GM04504 (cell line): Measurements from ENCODE around the gene VMAC.
"Not testable (repeated sequence)": the region's sequence is repeated elsewhere in the genome, so short reads cannot be mapped to it uniquely, and the experiment has no call there.

Experiments used
- DNase-seq: peaks from one replicate; pipeline ENCODE4 v3.0.0-alpha.2; 2012; ENCODE audit warnings: low read depth

The VMAC gene

DNA sequence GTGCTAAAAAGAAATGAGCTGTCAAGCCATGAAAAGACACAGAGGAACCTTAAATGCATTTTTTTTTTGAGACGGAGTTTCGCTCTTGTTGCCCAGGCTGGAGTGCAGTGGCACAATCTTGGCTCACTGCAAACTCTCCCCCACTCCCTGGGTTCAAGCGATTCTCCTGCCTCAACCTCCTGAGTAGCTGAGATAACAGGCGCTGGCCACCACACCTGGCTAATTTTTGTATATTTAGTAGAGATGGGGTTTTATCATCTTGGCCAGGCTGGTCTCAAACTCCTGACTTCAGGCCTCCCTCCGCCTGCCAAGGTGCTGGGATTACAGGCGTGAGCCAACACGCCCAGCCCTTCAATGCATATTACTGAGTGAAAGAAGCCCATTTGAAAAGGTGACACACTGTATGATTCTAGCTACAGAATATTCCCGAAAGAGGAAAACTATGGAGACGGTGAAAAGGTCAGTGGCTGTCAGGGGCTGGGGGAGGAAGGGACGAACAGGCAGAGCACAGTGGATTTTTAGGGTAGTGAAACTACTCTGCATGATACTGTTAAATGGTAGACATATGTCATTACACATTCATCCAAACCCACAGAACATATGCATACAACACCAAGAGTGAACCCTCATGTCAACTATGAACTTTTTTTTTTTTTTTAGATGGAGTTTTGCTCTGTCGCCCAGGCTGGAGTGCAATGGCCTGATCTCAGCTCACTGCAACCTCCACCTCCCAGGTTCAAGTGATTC, 20.4 kb upstream of the VMAC start:
- not testable (repeated sequence) for DNase-seq

DNA sequence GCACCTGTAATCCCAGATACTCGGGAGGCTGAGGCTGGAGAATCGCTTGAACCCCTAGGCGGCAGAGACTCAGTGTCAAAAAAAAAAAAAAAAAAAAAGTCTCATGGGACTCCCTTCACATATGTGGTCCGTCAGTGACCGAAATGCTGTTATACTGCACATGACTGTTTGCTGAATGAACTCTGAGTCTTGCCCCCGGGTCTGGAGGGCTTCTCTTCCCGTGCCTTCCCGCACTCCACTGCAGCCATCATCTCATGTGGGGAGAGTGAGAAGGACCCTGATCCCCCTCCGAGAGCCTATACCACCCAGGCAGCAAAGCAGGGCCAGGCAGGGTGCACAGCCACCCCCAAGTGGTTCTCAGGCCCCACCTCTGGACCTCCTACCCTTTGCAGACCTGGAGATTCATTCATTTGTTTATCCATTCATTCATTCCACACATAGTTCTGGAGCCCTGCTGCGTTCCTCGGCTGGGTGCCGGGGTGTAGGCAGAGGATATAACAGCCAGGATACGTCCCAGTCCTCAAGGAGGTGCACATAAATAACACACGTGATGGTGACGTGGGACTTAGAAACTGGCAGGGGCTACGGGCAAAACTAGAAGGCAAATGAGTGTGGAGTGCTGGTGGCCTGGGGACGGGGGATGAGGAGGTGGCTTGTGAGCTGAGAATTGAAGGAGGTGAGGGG, 15.2 kb upstream of the VMAC start:
- DNase-seq = no peak

DNA sequence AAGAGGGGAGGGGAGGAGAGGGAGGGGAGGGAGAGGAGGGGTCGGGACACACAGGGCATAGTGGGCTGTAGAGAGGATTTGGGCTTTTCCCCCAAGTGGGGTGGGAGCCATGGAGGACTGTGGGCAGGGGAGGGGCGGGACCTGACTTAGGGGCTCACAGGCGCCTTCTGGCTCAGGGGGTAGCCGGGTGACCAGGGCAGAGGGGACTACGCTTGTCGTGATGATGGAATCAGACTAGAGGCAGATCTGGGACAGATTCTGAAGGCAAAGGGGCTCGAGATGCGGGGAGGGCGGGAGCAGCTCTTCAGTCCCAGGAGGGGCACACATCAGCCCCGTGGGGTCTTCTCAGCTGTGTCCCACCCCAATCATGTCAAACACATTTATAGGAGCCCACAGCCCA, 14.6 kb upstream of the VMAC start:
- DNase-seq = no peak

DNA sequence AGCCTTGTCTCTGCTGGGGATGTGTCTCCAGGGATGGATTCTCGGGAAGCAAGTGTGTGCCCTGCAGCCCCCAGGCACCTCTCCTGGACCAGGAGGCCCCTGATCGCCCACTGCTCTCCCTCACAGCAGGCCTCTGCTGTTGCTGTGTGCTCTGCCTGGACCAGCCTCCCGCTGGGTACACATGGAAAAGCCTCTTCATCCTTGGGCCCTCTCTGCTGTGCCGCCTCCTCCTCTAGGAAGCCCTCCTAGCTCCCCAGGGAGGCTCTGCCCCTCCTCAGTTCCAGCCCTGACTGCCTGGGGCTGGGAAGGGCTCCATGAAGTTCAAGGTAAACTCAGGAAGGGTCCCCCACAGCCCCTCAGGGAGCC, 13.1 kb upstream of the VMAC start:
- no peak for DNase-seq

DNA sequence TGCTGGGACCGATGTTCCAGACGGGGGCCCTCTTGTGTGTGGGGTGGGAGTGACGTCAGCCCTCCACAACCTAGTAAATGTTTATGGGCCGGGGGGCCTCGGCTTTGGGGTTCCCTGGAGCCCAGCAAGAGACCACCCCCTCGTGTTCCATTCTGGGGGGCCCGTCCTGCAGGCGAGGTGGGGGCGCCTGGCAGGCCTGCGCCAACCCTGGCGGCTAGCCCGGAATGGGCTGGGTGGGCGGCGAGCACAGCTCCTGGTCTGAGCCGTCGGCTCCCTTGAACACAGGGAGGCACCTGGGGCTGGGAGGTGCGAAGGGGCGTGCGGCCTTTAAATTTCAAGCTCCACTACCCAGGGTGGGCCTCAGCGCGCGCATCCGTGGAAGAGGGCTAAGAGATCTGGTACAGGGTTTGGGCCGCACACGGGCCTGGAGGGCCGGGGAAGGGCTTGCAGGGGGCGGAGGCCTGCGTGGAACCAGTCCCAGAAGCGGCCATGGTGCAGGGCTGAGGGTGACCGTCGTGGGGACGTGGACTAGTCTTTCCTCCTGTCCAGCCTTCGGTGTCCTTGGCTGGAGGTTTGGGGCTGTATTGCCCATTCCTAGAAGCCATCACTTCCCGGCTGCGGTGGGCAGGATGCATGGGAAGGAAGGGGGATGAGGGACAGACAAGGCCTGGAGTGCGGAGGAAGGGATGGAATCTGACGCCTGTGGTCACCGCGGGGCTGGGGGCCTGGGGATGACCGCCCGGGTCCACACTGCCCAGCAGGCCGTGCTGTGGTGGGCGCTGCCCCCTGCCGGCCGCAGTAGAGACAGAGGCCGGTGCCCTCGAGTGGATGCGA, 12.5 kb upstream of the VMAC start:
- DNase-seq = no peak

DNA sequence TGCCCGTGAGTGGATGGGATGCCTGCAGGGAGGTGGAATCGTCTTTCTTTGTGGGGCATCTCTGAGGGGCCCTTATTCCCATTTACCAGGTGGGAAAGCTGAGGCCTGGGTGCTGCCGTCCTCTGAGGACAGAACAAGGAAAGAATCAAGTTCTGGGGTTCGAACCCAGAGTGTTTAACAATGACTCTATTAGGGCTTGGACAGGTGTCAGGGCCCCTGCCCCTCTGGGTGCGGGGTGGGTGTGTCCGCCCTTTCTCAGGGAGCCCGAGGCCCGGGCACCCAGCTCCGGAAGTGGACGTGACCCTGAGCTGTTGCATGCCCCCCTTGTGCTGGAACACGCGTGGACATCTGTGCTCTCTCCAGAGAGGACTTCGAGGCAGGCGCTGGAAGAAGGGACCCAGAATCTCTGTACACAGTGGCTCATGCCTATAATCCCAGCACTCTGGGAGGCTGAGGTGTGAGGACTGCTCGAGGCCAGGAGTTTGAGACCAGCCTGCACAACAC, 11.8 kb upstream of the VMAC start:
- no peak for DNase-seq

DNA sequence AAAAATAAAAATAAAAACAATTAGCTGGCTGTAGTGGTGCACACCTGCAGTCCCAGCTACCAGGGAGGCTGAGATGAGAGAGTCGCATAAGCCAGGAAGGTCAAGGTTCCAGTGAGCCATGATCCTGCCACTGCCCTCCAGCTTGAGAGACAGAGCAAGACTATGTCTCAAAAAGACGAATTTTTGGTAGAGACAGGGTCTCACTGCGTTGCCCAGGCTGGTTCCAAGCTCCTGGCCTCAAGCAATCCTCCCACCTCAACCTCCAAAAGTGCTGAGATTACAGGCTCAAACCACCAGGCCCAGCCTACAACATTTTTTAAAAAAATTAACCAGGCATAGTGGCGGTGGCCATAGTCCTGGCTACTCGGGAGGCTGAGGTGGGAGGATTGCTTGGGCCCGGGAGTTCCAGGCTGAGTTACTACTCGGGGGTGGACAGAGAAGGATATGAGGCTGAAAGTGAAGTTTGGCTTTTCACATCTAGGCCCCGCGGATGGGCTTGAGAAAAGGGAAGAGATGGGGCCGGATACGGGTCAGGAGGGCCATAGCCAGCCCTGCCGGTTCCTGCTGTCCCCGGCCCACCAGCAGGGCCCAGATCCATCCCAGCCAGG, 11.3 kb upstream of the VMAC start:
- no peak for DNase-seq

DNA sequence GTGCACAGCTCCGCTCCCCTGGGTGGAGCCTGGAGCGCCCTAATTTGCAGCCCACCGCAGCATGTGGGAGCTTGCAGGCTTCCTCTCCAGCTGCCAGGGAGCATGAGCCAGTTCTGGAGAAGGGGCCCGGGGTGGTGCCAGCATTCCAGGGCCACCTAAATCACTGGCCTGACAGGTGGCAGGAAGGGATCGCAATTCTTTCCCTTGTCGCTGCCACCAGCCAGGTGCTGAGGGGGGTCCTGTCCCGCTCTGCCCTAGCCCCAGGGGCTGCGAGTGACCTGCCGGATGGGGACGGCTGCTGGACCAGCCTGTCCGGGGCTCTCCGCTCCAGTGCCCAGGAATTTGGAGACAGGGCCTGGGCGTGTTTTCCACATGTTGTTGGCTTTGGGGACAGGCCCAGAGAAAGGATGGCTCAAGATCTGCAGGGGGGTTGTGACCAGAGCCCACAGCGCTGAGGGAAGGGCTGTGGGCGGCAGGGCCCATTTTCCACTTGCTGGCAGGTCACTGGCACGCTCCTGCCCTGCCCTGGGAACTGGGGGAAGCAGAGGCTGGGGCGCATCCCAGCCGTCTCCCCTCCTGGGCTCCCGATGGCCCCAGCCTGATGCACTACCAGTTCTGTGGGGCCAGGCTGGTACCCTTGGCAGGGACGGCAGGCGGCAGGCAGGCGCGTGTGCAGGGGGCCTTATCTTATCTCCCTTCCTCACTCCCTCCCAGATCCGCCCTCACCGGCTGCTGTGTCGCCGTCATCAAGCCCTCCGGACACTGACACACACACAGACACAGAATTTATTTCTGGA, 10.6 kb upstream of the VMAC start:
- DNase-seq = no peak

DNA sequence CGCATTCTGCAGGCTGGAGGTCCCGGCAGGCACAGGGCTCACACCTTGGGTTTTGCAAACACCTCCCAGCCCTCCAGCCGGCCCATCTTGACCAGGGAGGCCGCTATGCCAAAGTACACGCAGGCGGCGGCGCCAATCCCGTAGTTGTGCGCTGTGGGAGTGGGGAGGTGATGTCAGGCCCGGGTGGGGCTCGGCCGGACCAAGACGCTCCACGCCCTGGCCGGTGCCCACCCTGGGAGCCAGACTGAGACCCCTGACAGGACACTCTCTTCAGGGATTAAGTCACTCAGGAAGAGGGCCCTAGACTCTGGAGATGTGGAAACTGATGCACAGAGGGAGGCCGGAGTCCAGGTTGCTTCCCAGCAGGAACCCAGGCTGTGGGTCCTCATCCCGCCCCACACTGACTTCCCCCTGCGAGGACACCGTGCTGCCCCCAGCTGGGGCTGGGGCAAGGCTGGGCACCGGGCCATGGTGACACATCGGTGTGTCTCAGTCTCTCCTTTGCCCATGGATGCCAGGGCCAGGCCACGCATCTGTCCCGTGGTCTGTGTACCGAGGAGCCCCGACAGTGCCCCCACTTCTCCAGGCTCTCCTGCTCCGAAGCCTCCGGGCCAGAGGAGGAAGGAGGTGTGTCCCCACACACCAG, 9.8 kb upstream of the VMAC start:
- no peak for DNase-seq

DNA sequence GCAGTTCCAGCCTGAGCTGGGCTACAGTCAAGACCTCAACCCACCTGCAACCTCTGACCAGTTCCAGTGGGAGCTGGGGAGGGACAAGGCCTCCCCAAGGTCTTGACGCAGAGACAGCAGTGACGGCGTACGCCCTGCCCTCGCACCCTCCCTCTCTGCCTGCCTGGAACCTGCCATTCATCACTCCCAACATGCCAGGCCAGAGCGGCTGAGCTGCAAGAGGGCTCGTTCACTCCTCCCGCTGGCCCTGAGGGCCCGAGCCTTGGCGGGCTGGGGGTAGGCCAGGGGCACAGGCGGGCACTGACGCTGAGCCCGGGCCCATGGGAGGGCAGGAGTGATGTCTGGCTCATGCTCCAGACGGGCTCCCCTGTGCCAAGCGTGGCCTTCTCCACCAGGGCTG, 9.3 kb upstream of the VMAC start:
- DNase-seq = no peak

DNA sequence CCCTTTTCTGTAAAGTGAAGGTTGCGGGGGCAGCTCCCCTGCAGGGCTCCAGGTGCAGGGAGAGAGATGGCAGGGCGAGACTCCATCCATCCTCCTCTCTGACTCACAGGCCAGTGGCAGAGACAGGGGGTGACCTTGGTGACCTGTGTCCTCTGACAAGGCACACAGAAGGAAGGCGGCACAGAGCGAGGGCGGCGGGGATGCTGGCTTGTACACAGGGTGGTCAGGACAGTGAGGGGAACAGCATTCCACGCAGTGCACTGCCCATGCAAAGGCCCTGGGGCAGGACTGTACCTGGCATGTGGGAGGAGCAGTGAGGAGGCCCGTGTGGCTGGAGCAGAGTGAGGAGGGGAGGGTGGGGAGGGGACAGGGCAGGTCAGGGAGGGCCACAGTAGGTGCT, 8.8 kb upstream of the VMAC start:
- no peak for DNase-seq

DNA sequence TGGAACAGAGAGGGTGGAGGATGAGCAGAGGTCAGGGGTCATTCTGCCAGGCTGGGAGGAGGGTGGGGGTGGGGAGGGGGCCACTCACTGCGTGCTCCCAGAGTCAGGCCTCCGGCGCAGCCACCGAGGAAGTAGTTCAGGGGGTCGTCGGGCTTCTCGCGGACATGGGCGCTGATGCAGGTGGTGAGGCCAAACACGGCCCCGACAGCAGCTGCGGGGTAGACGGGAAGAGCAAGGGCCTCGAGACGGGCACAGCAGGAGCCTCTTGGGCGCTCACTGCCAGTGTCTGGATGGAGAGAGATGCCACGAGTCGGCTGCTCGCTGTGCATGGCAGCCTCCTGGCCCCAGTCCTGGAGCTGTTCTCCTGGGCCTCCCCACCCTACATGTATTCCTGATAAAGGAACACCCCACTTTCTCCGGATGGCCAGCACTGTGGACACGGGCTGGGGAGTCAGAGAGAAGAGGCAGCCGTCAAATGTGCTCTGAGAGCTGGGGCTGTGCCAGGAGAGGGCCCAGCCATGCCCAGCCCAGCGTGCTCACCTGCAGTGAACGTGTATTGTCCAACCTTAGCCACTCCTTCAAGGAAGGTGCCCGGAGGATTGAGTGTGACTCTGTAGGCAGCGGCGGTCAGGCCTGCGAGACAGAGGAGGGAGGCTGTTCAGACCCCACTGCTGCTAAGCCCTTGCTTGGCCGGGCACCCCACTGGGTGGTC, 8.2 kb upstream of the VMAC start:
- no peak for DNase-seq

DNA sequence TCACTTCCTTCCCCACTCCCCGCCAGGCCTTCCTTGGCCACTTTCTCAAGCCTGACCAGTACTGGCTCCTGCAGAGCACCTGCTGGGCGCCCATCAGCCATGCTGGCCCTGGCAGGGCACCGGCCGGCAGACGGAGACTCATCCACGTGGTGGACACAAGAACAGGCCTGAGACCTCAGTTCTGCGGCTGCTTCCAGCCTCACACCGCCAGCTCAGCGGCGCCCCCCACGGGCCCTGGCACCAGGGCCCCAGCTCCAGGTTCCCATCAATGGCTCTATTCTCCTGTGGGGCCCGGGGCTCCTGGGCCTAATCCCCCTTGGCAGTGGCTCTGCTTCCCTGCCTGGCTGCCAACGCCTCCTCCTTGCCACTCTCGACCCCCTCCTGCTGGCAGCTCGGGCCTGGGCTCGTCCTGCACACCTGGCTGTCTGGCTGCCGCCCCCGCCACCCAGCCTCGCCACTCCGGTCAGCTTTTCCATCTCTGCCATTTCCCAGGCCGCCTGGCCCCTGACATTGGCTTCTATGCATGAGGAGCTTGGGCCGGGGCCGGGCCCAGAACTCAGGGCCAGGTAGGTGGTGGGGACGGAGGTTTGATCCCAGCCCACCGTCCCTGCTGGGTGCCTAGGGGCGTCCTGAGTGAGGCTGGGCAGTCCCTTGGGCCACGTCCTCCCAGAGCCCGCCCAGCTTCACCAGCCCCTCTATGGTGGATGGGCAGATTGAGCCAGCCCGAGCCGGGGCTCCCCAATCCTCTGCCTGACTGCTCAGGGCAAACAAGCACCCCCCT, 7.3 kb upstream of the VMAC start:
- no peak for DNase-seq

DNA sequence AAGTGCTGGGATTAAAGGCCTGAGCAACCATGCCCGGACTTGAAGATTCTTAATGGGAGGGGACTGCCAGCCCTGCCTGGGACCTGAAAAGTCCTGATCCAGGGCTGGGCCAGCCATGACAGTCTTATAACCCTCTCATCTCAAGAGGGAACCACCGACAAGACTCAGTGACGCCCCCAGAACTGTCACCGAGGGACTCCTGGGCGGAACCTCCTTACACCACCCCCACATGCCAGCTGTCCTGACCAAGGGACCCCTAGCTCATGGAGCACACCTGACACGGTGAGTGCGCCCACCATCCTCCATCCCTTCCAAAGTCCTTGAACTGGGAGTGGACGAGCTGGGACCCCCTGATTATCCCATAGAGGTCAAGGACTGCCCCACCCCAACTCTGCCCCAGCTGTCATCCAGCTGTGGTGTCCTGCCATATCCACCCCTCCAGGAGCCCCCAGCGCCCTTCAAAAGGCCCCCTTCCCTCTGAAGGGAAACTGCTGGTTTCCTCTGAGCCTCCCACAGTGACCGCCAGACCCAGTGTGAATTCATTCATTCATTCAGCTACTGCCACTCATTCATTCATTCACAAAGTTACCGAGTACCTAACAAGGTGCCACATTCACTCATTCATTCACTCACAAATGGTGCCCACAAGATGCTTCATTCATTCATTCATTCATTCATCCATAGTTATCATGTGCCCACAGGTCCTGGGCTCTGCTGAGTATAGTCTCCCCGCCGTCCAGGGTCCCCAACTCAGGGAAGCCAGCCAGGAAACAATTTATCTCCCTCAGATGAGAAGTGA, 4.7 kb upstream of the VMAC start:
- DNase-seq = no peak

DNA sequence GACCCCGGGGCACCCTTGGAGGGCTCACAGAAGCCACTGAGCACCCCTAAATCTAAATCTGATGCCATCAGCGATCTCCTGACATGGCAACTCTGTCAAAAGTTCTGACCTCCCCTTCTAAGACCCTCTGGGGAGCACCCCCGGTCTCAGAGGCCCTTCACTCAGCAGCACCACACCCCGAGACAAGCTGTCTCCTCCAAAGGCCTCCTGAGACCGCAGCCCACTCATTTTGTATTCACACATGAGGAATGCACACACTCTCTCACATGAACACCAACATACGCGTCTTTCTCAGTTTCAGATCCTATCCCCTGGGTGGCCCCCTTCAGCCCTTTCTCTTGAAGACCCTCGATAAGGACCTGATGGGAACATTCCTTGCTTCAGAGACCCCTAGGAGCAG, 3.7 kb upstream of the VMAC start:
- no peak for DNase-seq

DNA sequence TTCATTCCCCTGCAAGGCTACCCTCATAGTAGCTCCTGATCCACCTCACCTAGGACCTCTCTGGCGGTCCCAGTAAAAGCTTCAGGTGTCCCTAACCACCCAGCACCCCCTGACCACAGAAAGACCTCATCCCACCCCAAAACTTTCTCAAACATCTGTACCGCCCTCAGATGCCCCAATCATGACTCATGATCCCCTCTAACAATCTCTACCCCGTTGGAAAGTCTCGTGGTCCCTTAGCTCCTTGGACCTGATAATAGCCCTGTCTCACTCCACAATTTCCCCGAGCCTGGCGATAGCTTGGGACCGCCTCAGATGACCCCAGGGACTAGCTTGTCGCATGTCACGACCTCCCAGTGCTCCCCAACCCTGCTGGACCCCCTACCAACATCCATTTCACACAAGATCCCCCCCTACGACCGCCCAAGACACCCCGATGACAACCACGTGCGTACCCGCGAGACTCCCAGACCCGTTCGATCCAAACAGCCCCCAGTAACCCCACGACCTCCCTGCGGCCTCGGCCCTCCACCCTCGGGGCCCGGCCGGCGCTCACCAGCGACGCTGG, 1.5 kb upstream of the VMAC start:
- no peak for DNase-seq

DNA sequence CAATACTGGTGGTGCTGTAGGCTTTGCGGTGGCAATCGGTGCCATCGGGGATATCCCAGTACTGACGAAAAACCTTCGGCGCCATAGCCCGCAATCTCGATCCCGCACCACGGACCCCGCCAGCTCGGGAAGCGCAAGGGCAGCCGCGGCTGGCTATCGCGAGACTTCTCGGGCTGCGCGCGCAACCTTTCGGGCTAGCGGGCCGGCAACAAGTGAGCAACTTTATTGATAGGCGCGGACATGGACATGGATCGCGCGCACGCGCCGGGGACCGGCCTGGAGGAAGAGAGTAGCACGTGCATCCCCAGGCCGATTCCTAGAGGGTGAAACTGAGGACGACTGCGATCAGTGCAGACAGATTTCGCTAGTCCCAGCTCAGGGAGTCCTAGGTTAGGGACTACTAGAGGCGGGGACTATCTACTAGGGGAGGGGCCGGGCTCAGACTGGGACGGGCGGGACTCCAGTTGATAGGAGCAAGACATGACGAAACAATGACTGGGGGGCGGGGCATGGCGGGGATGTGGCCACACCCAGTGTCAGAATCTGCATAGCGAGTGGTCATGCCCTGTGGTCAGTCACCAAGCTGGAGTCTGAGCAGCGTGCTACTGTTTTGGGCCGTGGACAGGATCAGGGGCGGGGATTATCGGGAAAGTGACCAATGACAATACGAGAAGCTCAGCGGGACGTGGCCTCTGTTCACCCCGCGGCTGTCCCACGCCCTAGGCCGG, 884 bp upstream of the VMAC start, which contains the start of gene NDUFA11:
Gene NDUFA11, minus strand, starts transcription at position 167 of the 728 bp plus-strand sequence. Its CDS starts 82 bp downstream, at position 85.
- no peak for DNase-seq
